GM12801 (cell line): ENCODE data around the gene FOXI3.

ENCODE experiments used
- TF ChIP-seq, protein P1 (sequence below): IDR thresholded peaks from one replicate; pipeline ENCODE4 v1.5.1; 2011; ENCODE audit warnings: control low read depth; ENCODE audit not compliant: insufficient read length; ENCODE audit errors: extremely low read depth

Gene FOXI3

DNA sequence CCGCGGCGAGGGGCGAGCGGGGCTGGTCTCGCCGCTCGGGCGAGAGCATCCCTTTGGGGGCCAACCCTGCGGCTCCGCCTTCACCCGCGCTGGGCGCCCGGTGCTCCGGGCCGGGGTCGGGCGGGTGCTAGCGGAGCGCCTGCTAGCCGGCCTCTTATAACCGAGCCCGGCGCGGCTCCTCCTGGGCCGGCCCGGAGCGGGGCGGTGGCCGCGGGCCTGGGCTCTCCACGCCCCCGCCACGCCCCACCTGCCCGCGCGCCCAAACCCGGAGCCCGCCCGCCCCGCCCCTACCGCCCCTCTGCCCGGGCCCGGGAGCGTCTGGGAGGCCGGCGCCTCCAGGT lies at the start of gene FOXI3:
Gene FOXI3, minus strand, starts transcription at position 129 of the 341 bp plus-strand sequence. CDS start 158 bp downstream, outside the sequence.
- TF ChIP-seq, protein P1, sequence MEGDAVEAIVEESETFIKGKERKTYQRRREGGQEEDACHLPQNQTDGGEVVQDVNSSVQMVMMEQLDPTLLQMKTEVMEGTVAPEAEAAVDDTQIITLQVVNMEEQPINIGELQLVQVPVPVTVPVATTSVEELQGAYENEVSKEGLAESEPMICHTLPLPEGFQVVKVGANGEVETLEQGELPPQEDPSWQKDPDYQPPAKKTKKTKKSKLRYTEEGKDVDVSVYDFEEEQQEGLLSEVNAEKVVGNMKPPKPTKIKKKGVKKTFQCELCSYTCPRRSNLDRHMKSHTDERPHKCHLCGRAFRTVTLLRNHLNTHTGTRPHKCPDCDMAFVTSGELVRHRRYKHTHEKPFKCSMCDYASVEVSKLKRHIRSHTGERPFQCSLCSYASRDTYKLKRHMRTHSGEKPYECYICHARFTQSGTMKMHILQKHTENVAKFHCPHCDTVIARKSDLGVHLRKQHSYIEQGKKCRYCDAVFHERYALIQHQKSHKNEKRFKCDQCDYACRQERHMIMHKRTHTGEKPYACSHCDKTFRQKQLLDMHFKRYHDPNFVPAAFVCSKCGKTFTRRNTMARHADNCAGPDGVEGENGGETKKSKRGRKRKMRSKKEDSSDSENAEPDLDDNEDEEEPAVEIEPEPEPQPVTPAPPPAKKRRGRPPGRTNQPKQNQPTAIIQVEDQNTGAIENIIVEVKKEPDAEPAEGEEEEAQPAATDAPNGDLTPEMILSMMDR: no peak

DNA sequence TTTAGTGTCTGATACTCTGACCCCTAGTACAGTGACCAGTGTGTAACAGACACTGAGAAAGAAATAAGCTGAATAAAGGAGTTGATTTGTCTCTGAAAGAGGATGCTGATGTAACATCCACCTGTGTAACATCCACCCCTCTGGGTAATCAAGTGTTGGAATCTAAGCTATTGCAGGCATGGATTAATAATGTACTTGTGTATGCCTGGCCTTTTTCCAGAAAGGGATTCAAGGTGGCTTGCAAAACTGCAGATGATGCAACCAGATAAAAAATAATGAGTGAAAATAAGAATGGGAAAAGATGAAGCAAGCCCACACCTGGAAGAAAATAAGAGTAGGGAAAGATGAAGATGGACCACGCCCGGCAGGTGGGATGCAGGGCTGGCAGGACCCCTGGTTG lies 48.2 kb upstream of the FOXI3 start:
- TF ChIP-seq, protein P1: no peak

DNA sequence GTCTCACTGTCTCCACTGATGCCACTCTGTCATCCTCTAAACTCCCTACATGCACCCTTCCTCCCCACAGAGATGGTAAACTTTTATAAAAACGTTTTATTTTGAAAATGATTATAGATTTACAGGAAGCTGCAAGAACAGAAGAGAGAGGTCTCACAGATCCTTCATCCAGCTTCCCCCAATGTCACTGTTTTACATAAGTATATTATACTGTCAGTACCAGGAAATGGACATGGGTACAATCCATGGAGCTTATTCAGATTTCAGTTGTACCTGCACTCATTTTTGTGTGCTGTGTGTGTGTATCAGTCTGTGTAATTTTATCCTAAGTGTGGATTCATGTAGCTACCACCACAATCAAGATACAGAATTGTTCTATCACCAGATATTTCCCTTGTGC lies 46.7 kb upstream of the FOXI3 start:
- TF ChIP-seq, protein P1: no peak

DNA sequence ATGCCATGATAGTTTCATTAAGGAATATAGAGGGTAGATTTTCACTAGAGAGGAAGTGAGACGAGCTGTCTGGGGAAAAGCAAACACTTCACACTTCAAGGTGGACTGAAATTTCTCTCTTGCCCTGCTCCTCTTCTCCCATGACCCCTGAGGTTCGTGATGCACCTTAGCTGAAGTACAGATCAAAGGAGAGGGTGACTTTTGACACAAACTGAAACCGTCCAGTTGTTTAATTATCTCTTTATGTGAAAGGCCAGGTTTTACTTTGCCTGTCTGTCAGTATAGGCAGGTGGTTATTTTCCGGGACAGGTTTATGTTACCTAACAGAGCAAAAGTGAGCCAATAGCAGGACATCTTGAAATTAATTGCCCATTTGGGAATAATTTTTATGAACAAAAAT lies 41.0 kb upstream of the FOXI3 start:
- TF ChIP-seq, protein P1: no peak

DNA sequence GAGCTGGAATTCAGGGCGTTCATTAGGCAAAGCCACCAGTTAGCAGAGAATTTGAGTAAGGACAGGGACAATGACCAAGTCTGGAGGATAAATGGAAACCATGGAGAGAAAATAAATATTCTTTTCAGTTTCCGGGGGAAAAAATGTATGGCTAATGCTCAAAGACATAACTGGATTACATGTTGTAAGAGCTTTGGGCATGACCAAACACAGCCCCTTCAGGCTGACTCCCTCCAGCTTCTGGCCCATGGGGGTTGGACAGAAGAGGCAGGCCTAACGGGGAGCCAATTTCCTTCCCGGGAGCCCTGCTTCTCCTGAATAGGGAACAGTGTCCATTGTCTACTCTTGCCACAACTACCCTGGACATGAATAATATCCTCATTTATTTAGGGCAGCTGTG lies 39.5 kb upstream of the FOXI3 start:
- TF ChIP-seq, protein P1: no peak

DNA sequence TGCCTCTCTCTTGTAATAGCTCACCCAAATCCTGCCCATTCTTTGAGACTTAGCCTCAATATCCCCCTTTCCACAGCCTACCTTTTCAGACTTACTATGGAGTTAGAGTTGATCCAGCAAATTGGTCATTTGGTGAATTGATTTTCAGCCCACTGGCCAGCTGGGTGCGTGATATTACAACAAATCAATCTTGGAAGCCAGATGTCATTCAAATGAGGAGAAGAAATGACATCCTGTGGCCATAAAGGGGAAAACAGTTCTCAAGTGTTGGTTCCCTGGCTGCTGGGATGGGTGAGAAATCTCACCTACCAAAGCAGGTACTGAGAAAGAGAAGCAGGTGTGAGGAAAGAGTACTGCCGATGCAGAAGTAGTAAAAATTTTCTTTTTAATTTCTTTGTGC lies 36.7 kb upstream of the FOXI3 start:
- TF ChIP-seq, protein P1: no peak

DNA sequence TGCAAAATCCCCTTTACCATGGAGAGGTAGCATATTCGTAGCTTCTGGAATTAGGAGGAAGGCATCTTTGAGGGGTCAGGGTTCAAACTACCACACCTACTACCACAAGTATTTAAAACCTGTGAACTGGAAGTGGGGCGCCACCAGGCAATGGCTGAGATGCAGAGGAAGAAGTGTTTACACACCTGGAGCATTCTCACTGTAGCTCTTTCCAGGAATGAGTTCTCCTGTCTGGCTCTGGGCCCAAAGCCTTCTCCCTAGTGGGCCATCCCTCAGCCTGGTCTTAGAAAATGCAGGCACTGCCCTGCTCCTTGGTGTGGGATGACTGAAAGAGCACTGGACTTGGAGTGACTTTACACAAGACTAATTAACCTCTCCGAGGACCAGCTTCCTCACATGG lies 30.7 kb upstream of the FOXI3 start:
- TF ChIP-seq, protein P1: no peak

DNA sequence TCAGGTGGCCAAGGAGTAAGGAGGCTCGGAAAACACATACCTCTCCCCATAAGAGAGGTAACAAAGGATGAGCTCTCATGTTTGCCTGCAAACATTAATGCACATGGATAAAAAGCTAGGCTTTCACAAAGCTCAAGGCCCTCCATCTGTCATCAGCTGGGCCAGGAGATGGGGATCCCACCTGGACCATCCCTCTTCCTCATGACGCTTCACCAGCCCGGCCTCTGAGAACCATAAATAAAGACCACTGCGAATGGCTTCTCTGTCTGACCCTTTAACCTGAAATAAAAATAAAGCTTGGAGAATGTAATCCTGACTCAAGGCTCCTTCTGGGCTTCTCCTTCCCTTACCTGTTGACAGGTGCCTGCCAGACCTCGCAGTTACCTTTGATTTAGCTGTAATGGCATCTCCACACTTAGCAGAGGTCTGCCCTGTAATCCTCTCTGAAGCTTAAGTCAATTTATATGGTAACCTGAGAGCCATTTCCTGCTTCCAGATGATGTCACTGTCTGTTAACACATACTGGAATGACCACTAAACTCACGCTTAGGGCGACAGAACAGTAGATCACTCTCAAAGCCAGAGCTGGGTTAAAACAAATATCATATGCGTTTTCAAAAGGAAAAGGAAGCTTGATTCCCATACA lies 29.3 kb upstream of the FOXI3 start:
- TF ChIP-seq, protein P1: no peak
